ENCODE results near the gene GPHN.

DNA sequence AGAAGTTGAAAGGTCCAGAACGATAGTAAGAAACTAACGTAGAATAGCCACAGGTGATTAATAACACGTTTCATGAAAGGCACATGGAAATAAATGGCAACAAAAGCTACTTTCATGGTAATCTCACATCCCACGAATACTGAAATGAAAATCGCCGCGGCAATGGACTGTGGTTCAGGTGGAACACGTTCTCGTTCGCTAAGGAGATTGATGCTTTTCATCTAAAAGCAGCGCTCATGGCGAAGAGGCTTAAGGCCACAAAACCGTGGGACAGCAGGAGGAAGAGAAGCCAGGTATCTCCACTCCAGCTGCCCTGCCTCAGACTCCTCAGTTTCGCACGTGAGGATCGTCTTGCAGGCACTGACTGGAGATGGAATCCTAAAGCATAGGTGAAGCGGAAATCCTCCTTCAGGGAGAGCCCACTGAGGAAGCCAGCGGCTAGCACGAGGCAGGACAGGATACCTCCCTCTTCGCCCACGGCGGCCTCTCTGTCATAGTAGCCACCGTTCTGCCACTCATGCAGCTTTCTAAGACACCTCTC, 696 bp upstream of the GPHN start:
- TF ChIP-seq TCF7 (CRISPR knock-in tag; IDR thresholded peaks at IDR 0.05; ENCODE audit: low read depth) (no peak), GABPB1 (CRISPR knock-in tag; IDR thresholded peaks at IDR 0.05) (no peak), HMGA2 (CRISPR knock-in tag; IDR thresholded peaks at IDR 0.05) (no peak; the same call in 1 of the 2 replicates), MYBL2 (CRISPR knock-in tag; IDR thresholded peaks at IDR 0.05) (no peak), CREB1 (CRISPR knock-in tag; IDR thresholded peaks at IDR 0.05) (no peak), ETV6 (CRISPR knock-in tag; IDR thresholded peaks at IDR 0.05) (no peak)
- TF ChIP-seq, protein P1, sequence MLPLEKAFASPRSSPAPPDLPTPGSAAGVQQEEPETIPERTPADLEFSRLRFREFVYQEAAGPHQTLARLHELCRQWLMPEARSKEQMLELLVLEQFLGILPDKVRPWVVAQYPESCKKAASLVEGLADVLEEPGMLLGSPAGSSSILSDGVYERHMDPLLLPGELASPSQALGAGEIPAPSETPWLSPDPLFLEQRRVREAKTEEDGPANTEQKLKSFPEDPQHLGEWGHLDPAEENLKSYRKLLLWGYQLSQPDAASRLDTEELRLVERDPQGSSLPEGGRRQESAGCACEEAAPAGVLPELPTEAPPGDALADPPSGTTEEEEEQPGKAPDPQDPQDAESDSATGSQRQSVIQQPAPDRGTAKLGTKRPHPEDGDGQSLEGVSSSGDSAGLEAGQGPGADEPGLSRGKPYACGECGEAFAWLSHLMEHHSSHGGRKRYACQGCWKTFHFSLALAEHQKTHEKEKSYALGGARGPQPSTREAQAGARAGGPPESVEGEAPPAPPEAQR (CRISPR knock-in tag; IDR thresholded peaks at IDR 0.05) = no peak
- TF ChIP-seq, protein P2, sequence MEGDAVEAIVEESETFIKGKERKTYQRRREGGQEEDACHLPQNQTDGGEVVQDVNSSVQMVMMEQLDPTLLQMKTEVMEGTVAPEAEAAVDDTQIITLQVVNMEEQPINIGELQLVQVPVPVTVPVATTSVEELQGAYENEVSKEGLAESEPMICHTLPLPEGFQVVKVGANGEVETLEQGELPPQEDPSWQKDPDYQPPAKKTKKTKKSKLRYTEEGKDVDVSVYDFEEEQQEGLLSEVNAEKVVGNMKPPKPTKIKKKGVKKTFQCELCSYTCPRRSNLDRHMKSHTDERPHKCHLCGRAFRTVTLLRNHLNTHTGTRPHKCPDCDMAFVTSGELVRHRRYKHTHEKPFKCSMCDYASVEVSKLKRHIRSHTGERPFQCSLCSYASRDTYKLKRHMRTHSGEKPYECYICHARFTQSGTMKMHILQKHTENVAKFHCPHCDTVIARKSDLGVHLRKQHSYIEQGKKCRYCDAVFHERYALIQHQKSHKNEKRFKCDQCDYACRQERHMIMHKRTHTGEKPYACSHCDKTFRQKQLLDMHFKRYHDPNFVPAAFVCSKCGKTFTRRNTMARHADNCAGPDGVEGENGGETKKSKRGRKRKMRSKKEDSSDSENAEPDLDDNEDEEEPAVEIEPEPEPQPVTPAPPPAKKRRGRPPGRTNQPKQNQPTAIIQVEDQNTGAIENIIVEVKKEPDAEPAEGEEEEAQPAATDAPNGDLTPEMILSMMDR (IDR thresholded peaks at IDR 0.05) = no peak
